HCT116 (cell line): ENCODE measurements around the gene TAPT1. TPM values are rescaled to one million over a fixed set of nuclear protein-coding genes. Genes with fewer than 3 reads are reported as not detected.

Experiments
- ATAC-seq: fragments of 200-7000 bp; cut with Tn5 transposase; 2 replicates; pipeline ENCODE4 v1.9.1; 2020; ENCODE audit warnings: mild to moderate bottlenecking, moderate library complexity
- BruUV-seq: library from RNA; stranded (reverse); fragments of 400-500 nt; replicated peaks from 2 replicates; lab custom pipeline; 2021; lab: Mats Ljungman, UMichigan
- CTCF ChIA-PET: fragments of 300-600 bp; sonication (Branson Sonifier 250); formaldehyde crosslinking; loops from one replicate; lab custom pipeline; 2021; ENCODE audit warnings: antibody characterized with exemption; lab: Charles Lee
- POLR2A ChIA-PET: fragments of 300-600, 350-600 bp; sonication (Branson Sonifier 250); formaldehyde crosslinking; loops from one replicate; lab custom pipeline; 2021; ENCODE audit warnings: antibody characterized with exemption; lab: Charles Lee
- RAD21 ChIA-PET, 2 experiments: fragments of 300-600 bp; sonication (Branson Sonifier 250); formaldehyde crosslinking; loops; one replicate each; lab custom pipeline; 2023; ENCODE audit warnings: low total read pairs in 2 of 2; ENCODE audit not compliant: uncharacterized antibody in 2 of 2, unreplicated experiment in 2 of 2, low non-redundant PET in 1 of 2; lab: Charles Lee
- DNase-seq: peaks from one replicate; pipeline ENCODE4 v3.0.0-alpha.2; 2010; ENCODE audit warnings: low read depth, low spot score
- H2AFZ ChIP-seq: fragments of 200-600 bp; shearing (Covaris generic), sonication (generic); 2 replicates; pipeline ENCODE4 v1.6.1; 2017; ENCODE audit warnings: low read depth, mixed run types, mixed read lengths, antibody characterized with exemption, low read length; ENCODE audit not compliant: poor library complexity, severe bottlenecking
- H3K27ac ChIP-seq: 2 replicates; pipeline ENCODE4 v1.5.1; 2012; ENCODE audit warnings: low read depth, low read length
- H3K27me3 ChIP-seq: fragments of 200-600 bp; sonication (generic); 2 replicates; pipeline ENCODE4 v1.6.1; 2016; ENCODE audit warnings: mixed run types, low read length, mixed read lengths; ENCODE audit not compliant: insufficient read depth
- H3K36me3 ChIP-seq, 2 experiments: fragments of 200-500 bp in 1 of 2; fragments of 200-600 bp in 1 of 2; sonication (Bioruptor generic) in 1 of 2; sonication (generic) in 1 of 2; 2 replicates each; pipeline versions ENCODE4 v1.5.1 to v1.6.1; 2014 to 2016; ENCODE audit warnings: low read length in 2 of 2, inconsistent platforms in 1 of 2, mixed read lengths in 1 of 2, mixed run types in 1 of 2; ENCODE audit not compliant: insufficient read depth in 2 of 2, control insufficient read depth in 1 of 2
- H3K4me1 ChIP-seq, 2 experiments: fragments of 200-600 bp in 1 of 2; sonication (generic) in 1 of 2; 2 replicates each; pipeline versions ENCODE4 v1.5.1 to v1.6.1; 2012 to 2017; ENCODE audit warnings: low read length in 2 of 2, inconsistent platforms in 1 of 2, mild to moderate bottlenecking in 1 of 2, mixed read lengths in 1 of 2, mixed run types in 1 of 2, moderate library complexity in 1 of 2; ENCODE audit not compliant: insufficient read depth in 2 of 2, control insufficient read depth in 1 of 2
- H3K4me2 ChIP-seq: fragments of 200-600 bp; sonication (generic); 2 replicates; pipeline ENCODE4 v1.6.1; 2017; ENCODE audit warnings: mixed run types, low read length, mixed read lengths
- H3K4me3 ChIP-seq, 2 experiments: fragments of 200-600 bp in 1 of 2; sonication (generic) in 1 of 2; replicated peaks in 1 of 2; 2 replicates each; pipeline ENCODE4 v1.5.1; 2011 to 2016; ENCODE audit warnings: low read length in 2 of 2, control low read depth in 1 of 2, low read depth in 1 of 2, mild to moderate bottlenecking in 1 of 2, mixed read lengths in 1 of 2, mixed run types in 1 of 2
- H3K79me2 ChIP-seq: fragments of 200-600 bp; sonication (generic); 2 replicates; pipeline ENCODE4 v1.6.1; 2017; ENCODE audit warnings: mild to moderate bottlenecking, mixed run types, low read length, moderate library complexity, mixed read lengths; ENCODE audit not compliant: insufficient read depth
- H3K9ac ChIP-seq: fragments of 200-600 bp; sonication (generic); 2 replicates; pipeline ENCODE4 v1.6.1; 2016; ENCODE audit warnings: low read length, mixed read lengths
- H3K9me2 ChIP-seq: fragments of 200-600 bp; sonication (generic), shearing (Covaris generic); 2 replicates; pipeline ENCODE4 v1.6.1; 2017; ENCODE audit warnings: mixed run types, mild to moderate bottlenecking, moderate library complexity; ENCODE audit not compliant: insufficient read depth
- H3K9me3 ChIP-seq, 2 experiments: fragments of 200-500 bp in 1 of 2; fragments of 200-600 bp in 1 of 2; sonication (Bioruptor generic) in 1 of 2; sonication (generic) in 1 of 2; 2 replicates each; pipeline ENCODE4 v1.6.1; 2014 to 2017; ENCODE audit warnings: low read length in 2 of 2, mixed read lengths in 2 of 2, inconsistent platforms in 1 of 2, low read depth in 1 of 2, mild to moderate bottlenecking in 1 of 2, mixed run types in 1 of 2, moderate library complexity in 1 of 2; ENCODE audit not compliant: control insufficient read depth in 1 of 2, insufficient read depth in 1 of 2
- H4K20me1 ChIP-seq: fragments of 200-600 bp; sonication (generic), shearing (Covaris generic); 2 replicates; pipeline ENCODE4 v1.6.1; 2017; ENCODE audit warnings: mixed run types, mild to moderate bottlenecking, moderate library complexity; ENCODE audit not compliant: insufficient read depth
- CBX3 ChIP-seq: IDR thresholded peaks from 2 replicates; pipeline ENCODE4 v1.6.1; 2012; ENCODE audit warnings: low read depth
- CEBPB ChIP-seq: IDR thresholded peaks from 2 replicates; pipeline ENCODE4 v1.6.1; 2012; ENCODE audit warnings: low read depth
- EGR1 ChIP-seq: IDR thresholded peaks from 2 replicates; pipeline ENCODE4 v1.6.1; 2012; ENCODE audit warnings: low read depth
- EZH2 ChIP-seq: fragments of 200-600 bp; sonication (generic); IDR thresholded peaks from 2 replicates; pipeline ENCODE4 v1.6.1; 2017; ENCODE audit warnings: antibody characterized with exemption, mixed run types
- EZH2phosphoT487 ChIP-seq: fragments of 200-600 bp; IDR thresholded peaks from 2 replicates; pipeline ENCODE4 v1.6.1; 2018; ENCODE audit warnings: antibody characterized with exemption, borderline replicate concordance
- JUND ChIP-seq: IDR thresholded peaks from 2 replicates; pipeline ENCODE4 v1.6.1; 2012
- POLR2AphosphoS5 ChIP-seq: IDR thresholded peaks from 2 replicates; pipeline ENCODE4 v1.6.1; 2011; ENCODE audit warnings: mild to moderate bottlenecking, low read depth, low read length, moderate library complexity
- SP1 ChIP-seq: IDR thresholded peaks from 2 replicates; pipeline ENCODE4 v1.6.1; 2012; ENCODE audit warnings: low read depth
- SRF ChIP-seq: IDR thresholded peaks from 2 replicates; pipeline ENCODE4 v1.6.1; 2012; ENCODE audit warnings: low read depth
- YY1 ChIP-seq: IDR thresholded peaks from 2 replicates; pipeline ENCODE4 v1.6.1; 2011; ENCODE audit warnings: low read length, low read depth, moderate library complexity, mild to moderate bottlenecking; ENCODE audit not compliant: insufficient replicate concordance; ENCODE audit errors: extremely low read depth
- ZNF274 ChIP-seq: fragments of 200-500 bp; sonication (Bioruptor generic); IDR thresholded peaks from 2 replicates; pipeline ENCODE4 v1.6.1; 2014; ENCODE audit warnings: mild to moderate bottlenecking, low read depth, low read length, inconsistent platforms
- intact Hi-C: fragments of 100-400 bp; cut with micrococcal nuclease; formaldehyde crosslinking; loops from 2 replicates; pipeline ENCODE4 v1.10.0; 2022
- total RNA-seq: library from RNA; stranded (reverse); gene quantifications from one replicate; pipeline ENCODE4 v1.2.1, GENCODE V29; 2021; ENCODE audit not compliant: unreplicated experiment
- TF ChIP-seq, protein P1 (sequence below): IDR thresholded peaks from 2 replicates; pipeline ENCODE4 v1.6.1; 2012; ENCODE audit warnings: low read depth
- TF ChIP-seq, protein P2 (sequence below): IDR thresholded peaks from 2 replicates; pipeline ENCODE4 v1.6.1; 2012
- TF ChIP-seq, protein P3 (sequence below), 3 experiments: fragments of 200-600 bp in 1 of 3; sonication (generic) in 1 of 3; IDR thresholded peaks in 2 of 3; conservative IDR thresholded peaks in 1 of 3; 2 replicates each; pipeline ENCODE4 v1.5.1; 2012 to 2017; ENCODE audit warnings: low read depth in 2 of 3, low read length in 2 of 3, antibody characterized with exemption in 1 of 3, borderline replicate concordance in 1 of 3, control low read depth in 1 of 3, mild to moderate bottlenecking in 1 of 3, mixed read lengths in 1 of 3, mixed run types in 1 of 3, moderate library complexity in 1 of 3; ENCODE audit not compliant: insufficient read depth in 1 of 3

Gene TAPT1
- total RNA-seq, 1 experiment from 2014 or later, result 11.7 TPM

- intact Hi-C loops, result no loop called here
- Histone ChIP-seq H3K79me2 (no peaks in the 10 kb centered on the region), H2AFZ (no peak overlapping the region), H3K9ac (no peak overlapping the region), H3K9me3 (no peaks in the 10 kb centered on the region), H3K27ac (no peak overlapping the region), H3K4me1 (no peaks in the 10 kb centered on the region), H3K27me3 (no peaks in the 10 kb centered on the region), H3K4me3 (no peak overlapping the region), H3K4me2 (no peak overlapping the region), H3K36me3 (no peaks in the 10 kb centered on the region), H3K9me2 (no peaks in the 10 kb centered on the region), H4K20me1 (no peaks in the 10 kb centered on the region; the same call in 1 of the 2 replicates)
- DNase-seq, result no peak
- RAD21 ChIA-PET, result no interaction called here
- CTCF ChIA-PET, result no interaction called here
- POLR2A ChIA-PET, result no interaction called here
- BruUV-seq, result no TSS peak
- TF ChIP-seq ZNF274, result no peak
- no peak for TF ChIP-seq SP1
- TF ChIP-seq POLR2AphosphoS5, result no peak
- TF ChIP-seq JUND, result no peak
- TF ChIP-seq, protein P1, sequence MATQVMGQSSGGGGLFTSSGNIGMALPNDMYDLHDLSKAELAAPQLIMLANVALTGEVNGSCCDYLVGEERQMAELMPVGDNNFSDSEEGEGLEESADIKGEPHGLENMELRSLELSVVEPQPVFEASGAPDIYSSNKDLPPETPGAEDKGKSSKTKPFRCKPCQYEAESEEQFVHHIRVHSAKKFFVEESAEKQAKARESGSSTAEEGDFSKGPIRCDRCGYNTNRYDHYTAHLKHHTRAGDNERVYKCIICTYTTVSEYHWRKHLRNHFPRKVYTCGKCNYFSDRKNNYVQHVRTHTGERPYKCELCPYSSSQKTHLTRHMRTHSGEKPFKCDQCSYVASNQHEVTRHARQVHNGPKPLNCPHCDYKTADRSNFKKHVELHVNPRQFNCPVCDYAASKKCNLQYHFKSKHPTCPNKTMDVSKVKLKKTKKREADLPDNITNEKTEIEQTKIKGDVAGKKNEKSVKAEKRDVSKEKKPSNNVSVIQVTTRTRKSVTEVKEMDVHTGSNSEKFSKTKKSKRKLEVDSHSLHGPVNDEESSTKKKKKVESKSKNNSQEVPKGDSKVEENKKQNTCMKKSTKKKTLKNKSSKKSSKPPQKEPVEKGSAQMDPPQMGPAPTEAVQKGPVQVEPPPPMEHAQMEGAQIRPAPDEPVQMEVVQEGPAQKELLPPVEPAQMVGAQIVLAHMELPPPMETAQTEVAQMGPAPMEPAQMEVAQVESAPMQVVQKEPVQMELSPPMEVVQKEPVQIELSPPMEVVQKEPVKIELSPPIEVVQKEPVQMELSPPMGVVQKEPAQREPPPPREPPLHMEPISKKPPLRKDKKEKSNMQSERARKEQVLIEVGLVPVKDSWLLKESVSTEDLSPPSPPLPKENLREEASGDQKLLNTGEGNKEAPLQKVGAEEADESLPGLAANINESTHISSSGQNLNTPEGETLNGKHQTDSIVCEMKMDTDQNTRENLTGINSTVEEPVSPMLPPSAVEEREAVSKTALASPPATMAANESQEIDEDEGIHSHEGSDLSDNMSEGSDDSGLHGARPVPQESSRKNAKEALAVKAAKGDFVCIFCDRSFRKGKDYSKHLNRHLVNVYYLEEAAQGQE, result no peak
- TF ChIP-seq EZH2, result no peak
- TF ChIP-seq EGR1, result no peak
- TF ChIP-seq, protein P2, sequence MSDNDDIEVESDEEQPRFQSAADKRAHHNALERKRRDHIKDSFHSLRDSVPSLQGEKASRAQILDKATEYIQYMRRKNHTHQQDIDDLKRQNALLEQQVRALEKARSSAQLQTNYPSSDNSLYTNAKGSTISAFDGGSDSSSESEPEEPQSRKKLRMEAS, result no peak
- no peak for TF ChIP-seq YY1
- TF ChIP-seq EZH2phosphoT487, result no peak
- TF ChIP-seq, protein P3, sequence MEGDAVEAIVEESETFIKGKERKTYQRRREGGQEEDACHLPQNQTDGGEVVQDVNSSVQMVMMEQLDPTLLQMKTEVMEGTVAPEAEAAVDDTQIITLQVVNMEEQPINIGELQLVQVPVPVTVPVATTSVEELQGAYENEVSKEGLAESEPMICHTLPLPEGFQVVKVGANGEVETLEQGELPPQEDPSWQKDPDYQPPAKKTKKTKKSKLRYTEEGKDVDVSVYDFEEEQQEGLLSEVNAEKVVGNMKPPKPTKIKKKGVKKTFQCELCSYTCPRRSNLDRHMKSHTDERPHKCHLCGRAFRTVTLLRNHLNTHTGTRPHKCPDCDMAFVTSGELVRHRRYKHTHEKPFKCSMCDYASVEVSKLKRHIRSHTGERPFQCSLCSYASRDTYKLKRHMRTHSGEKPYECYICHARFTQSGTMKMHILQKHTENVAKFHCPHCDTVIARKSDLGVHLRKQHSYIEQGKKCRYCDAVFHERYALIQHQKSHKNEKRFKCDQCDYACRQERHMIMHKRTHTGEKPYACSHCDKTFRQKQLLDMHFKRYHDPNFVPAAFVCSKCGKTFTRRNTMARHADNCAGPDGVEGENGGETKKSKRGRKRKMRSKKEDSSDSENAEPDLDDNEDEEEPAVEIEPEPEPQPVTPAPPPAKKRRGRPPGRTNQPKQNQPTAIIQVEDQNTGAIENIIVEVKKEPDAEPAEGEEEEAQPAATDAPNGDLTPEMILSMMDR (IDR thresholded peaks at IDR 0.05 in 2 of 3, conservative IDR thresholded peaks at IDR 0.05 in 1 of 3; ENCODE audit: borderline replicate concordance in 1 of 3, insufficient read depth in 1 of 3, low read depth in 2 of 3, low read length in 2 of 3), result no peak
- no peak for TF ChIP-seq CEBPB
- TF ChIP-seq SRF, result no peak
- no peak for TF ChIP-seq CBX3
- ATAC-seq, result no peak
Measured at GRCh38 chr4:16262188-16262587, 35.9 kb upstream of the TAPT1 start.
